ENCODE data around the gene ZFP91. TPM values are rescaled to one million over a fixed set of nuclear protein-coding genes. Genes with fewer than 3 reads are reported as not detected.

ZFP91 gene
- total and polyA plus RNA-seq, 2 donors (not counting 3 experiments of a cell fraction or from before 2014, with no cell fraction given): 20.2 to 52.0 TPM

DNA sequence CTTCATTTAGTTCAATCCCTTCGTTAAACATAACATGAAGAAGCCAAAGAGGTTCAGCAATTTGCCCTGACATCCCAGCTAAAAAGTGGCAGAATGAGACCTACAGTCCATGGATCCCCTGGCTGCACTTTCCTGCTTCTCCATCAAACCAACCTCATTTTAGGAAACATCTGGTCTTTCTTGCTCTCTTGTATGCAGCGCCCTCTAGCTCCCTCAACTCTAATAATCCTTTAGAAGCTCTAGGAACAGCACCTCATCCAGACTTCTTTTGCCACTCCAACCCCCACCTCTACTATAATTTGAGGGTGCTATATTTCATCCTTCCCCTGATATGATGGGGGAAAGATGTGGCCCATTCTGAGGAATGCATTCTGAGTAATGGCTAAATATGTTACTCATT lies 51.0 kb downstream of the ZFP91 start:
- Histone ChIP-seq H3K27ac (ENCODE audit: insufficient read depth, low read depth, low read length) (no peak overlapping the region), H3K9me1 (replicated peaks; ENCODE audit: control insufficient read depth, extremely low read depth, insufficient read depth, low read length) (no peaks in the 10 kb centered on the region), H3K9me3 (replicated peaks; ENCODE audit: control insufficient read depth, insufficient read depth, low read length) (no peaks in the 10 kb centered on the region), H2AFZ (ENCODE audit: low read depth, low read length) (no peak overlapping the region), H3K4me1 (ENCODE audit: control insufficient read depth, extremely low read depth, insufficient read depth, low read length) (peaks cover 13% of the 10 kb centered on the region), H3K79me2 (ENCODE audit: control insufficient read depth, insufficient read depth, low read length) (no peaks in the 10 kb centered on the region), H3K9ac (replicated peaks; ENCODE audit: extremely low read depth, insufficient read depth, low read length) (no peak overlapping the region), H3K4me2 (ENCODE audit: insufficient read depth, low read length) (no peak overlapping the region), H3K36me3 (ENCODE audit: control insufficient read depth in 2 of 2, extremely low read depth in 1 of 2, insufficient read depth in 2 of 2, low read length in 2 of 2) (no peaks in the 10 kb centered on the region), H4K20me1 (replicated peaks; ENCODE audit: control insufficient read depth, extremely low read depth, insufficient read depth, low read length) (no peaks in the 10 kb centered on the region), H3K4me3 (replicated peaks in 1 of 3; ENCODE audit: insufficient read depth in 1 of 3, low read depth in 1 of 3, low read length in 3 of 3) (no peak overlapping the region), H3K27me3 (ENCODE audit: control insufficient read depth in 2 of 2, insufficient read depth in 2 of 2, low read length in 2 of 2) (no peaks in the 10 kb centered on the region)
- BruUV-seq (replicated peaks): no TSS peak
- peak; percentile 46 for DNase-seq (ENCODE audit: low read depth, low spot score)
- TF ChIP-seq GATA2 (IDR thresholded peaks at IDR 0.05; ENCODE audit: insufficient read depth, insufficient read length, low read depth, low read length) (no peak), CTCF (IDR thresholded peaks at IDR 0.05; ENCODE audit: extremely low read depth in 1 of 2, insufficient read depth in 1 of 2, low read depth in 1 of 2, low read length in 2 of 2) (peak; percentile 41 to 65)
- intact Hi-C loops (cut with micrococcal nuclease): no loop called here
- ChIA-PET POLR2A (no interaction called here), CTCF (interaction anchor here (0.6 to 4.3 kb wide), 29 partner anchors 8 to 989 kb away, joined by 3 to 90 read pairs (median 5); partner anchors contain the start of gene LPXN)
- dilution Hi-C loops (cut with MboI; ENCODE audit: extremely low pct_ligation_motif_present, low sequenced_read_pairs): no loop called here
- peak; percentile 55 for FAIRE-seq

GRCh38 chr11:58631378-58631777 lies 52.5 kb downstream of the ZFP91 start:
- H3K79me2 ChIP-seq (ENCODE audit: control insufficient read depth, insufficient read depth, low read length): no peaks in the 10 kb centered on the region

More at GRCh38 chr11:58631378-58631777, 52.5 kb downstream of the ZFP91 start:
- Histone ChIP-seq H2AFZ (ENCODE audit: low read depth, low read length) (no peak overlapping the region), H3K27me3 (ENCODE audit: control insufficient read depth in 2 of 2, insufficient read depth in 2 of 2, low read length in 2 of 2) (no peaks in the 10 kb centered on the region), H3K27ac (ENCODE audit: insufficient read depth, low read depth, low read length) (no peak overlapping the region), H3K4me3 (replicated peaks in 1 of 3; ENCODE audit: insufficient read depth in 1 of 3, low read depth in 1 of 3, low read length in 3 of 3) (no peak overlapping the region), H3K9me3 (replicated peaks; ENCODE audit: control insufficient read depth, insufficient read depth, low read length) (no peaks in the 10 kb centered on the region), H3K4me2 (ENCODE audit: insufficient read depth, low read length) (no peak overlapping the region), H4K20me1 (replicated peaks; ENCODE audit: control insufficient read depth, extremely low read depth, insufficient read depth, low read length) (no peaks in the 10 kb centered on the region), H3K9me1 (replicated peaks; ENCODE audit: control insufficient read depth, extremely low read depth, insufficient read depth, low read length) (no peaks in the 10 kb centered on the region), H3K9ac (replicated peaks; ENCODE audit: extremely low read depth, insufficient read depth, low read length) (no peak overlapping the region), H3K4me1 (ENCODE audit: control insufficient read depth, extremely low read depth, insufficient read depth, low read length) (peaks cover 13% of the 10 kb centered on the region), H3K36me3 (ENCODE audit: control insufficient read depth in 2 of 2, extremely low read depth in 1 of 2, insufficient read depth in 2 of 2, low read length in 2 of 2) (no peaks in the 10 kb centered on the region)
- intact Hi-C loops (cut with micrococcal nuclease) (no loop called here), dilution Hi-C loops (cut with MboI; ENCODE audit: extremely low pct_ligation_motif_present, low sequenced_read_pairs) (no loop called here)
- ChIA-PET POLR2A (no interaction called here), CTCF (interaction anchor here (4.3 kb wide), 1 partner anchor 63 kb away, joined by 90 read pairs; no protein-coding TSS in a partner anchor)
- no TSS peak for BruUV-seq (replicated peaks)
- TF ChIP-seq MYC (IDR thresholded peaks at IDR 0.05; ENCODE audit: low read depth, low read length) (no peak), EZH2 (IDR thresholded peaks at IDR 0.05; ENCODE audit: borderline replicate concordance, low read depth, low read length, severe bottlenecking) (no peak), JUN (IDR thresholded peaks at IDR 0.05; ENCODE audit: borderline replicate concordance, insufficient read depth, insufficient read length, low read depth) (no peak), FOS (IDR thresholded peaks at IDR 0.05; ENCODE audit: borderline replicate concordance, insufficient read depth, low read length) (no peak), POLR2A (IDR thresholded peaks at IDR 0.05; ENCODE audit: low read depth, low read length) (no peak), GATA2 (IDR thresholded peaks at IDR 0.05; ENCODE audit: insufficient read depth, insufficient read length, low read depth, low read length) (no peak), CTCF (IDR thresholded peaks at IDR 0.05; ENCODE audit: extremely low read depth in 1 of 2, insufficient read depth in 1 of 2, low read depth in 1 of 2, low read length in 2 of 2) (no peak), POLR2AphosphoS5 (IDR thresholded peaks at IDR 0.05; ENCODE audit: insufficient read depth, low read depth, low read length) (no peak)
- TF ChIP-seq, protein P1, sequence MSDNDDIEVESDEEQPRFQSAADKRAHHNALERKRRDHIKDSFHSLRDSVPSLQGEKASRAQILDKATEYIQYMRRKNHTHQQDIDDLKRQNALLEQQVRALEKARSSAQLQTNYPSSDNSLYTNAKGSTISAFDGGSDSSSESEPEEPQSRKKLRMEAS (IDR thresholded peaks at IDR 0.05; ENCODE audit: insufficient read depth, insufficient read length): no peak
- FAIRE-seq (no peak), DNase-seq (ENCODE audit: low read depth, low spot score) (no peak)

Measured in endothelial cell of umbilical vein (primary cell).